AG04449 (cell line): ENCODE data around the gene SNCAIP.

Experiments
- CTCF ChIA-PET: fragments of 350-600 bp; formaldehyde crosslinking; extraction: SDS; loops from one replicate; lab custom pipeline; 2021; ENCODE audit warnings: antibody characterized with exemption; lab: Yijun Ruan, JAX
- POLR2A ChIA-PET: fragments of 400-600, 350-600 bp; formaldehyde crosslinking; extraction: SDS; loops from one replicate; lab custom pipeline; 2020; ENCODE audit warnings: antibody characterized with exemption, inconsistent platforms; lab: Yijun Ruan, JAX
- DNase-seq: peaks from one replicate; pipeline ENCODE4 v3.0.0-alpha.2; 2010; ENCODE audit warnings: low read depth, low spot score
- H3K4me3 ChIP-seq: 2 replicates; pipeline ENCODE4 v1.5.1; 2011; ENCODE audit warnings: low read depth, mild to moderate bottlenecking, control low read depth, low read length
- TF ChIP-seq, protein P1 (sequence below): IDR thresholded peaks from one replicate; pipeline ENCODE4 v1.5.1; 2011; ENCODE audit warnings: mild to moderate bottlenecking, moderate library complexity, low read length, control low read depth, inconsistent platforms; ENCODE audit not compliant: insufficient read depth; ENCODE audit errors: missing control alignments

The SNCAIP gene

DNA sequence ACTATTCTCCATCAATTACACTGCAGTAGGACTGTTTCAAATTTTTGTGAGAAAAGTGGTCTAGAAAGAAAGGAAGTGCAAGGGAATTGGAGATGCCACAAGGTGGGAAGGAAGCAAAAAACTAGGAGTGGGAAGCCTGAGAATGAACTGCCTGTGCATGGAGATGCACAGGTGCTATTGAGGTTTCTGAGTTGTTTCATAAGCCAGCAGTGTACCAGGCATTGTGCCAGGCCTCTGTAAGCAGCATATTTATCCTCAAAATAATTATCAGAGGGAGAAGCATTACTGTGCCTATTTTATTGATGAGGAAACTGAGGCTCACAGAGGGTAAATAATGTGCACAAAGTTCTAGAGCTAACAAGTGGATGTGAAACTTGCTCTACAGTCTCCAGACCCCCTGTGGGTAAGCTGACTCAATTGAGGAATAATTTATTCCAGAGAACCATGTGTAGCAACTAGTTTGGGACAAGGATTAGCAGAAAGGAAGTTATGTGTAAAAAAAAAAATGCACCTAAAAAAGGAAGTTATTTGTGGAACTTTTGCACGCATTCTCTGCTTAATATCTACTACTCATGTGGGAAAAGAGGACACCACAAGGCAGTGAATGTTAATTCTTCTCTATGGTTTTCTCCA, 96.7 kb downstream of the SNCAIP start:
- no peak for DNase-seq
- CTCF ChIA-PET: no interaction called here
- POLR2A ChIA-PET: no interaction called here
- TF ChIP-seq, protein P1, sequence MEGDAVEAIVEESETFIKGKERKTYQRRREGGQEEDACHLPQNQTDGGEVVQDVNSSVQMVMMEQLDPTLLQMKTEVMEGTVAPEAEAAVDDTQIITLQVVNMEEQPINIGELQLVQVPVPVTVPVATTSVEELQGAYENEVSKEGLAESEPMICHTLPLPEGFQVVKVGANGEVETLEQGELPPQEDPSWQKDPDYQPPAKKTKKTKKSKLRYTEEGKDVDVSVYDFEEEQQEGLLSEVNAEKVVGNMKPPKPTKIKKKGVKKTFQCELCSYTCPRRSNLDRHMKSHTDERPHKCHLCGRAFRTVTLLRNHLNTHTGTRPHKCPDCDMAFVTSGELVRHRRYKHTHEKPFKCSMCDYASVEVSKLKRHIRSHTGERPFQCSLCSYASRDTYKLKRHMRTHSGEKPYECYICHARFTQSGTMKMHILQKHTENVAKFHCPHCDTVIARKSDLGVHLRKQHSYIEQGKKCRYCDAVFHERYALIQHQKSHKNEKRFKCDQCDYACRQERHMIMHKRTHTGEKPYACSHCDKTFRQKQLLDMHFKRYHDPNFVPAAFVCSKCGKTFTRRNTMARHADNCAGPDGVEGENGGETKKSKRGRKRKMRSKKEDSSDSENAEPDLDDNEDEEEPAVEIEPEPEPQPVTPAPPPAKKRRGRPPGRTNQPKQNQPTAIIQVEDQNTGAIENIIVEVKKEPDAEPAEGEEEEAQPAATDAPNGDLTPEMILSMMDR: no peak
- H3K4me3 ChIP-seq: no peak overlapping the region

GRCh38 chr5:122412966-122413365, 100.9 kb downstream of the SNCAIP start:
- no peak overlapping the region for H3K4me3 ChIP-seq
- CTCF ChIA-PET: interaction anchor here (6.5 kb wide), 1 partner anchor 217 kb away, joined by 101 read pairs; no protein-coding TSS in a partner anchor
- DNase-seq: no peak
- POLR2A ChIA-PET: no interaction called here
- TF ChIP-seq, protein P1: no peak

GRCh38 chr5:122413722-122414121, 101.7 kb downstream of the SNCAIP start:
- no peak for DNase-seq
- CTCF ChIA-PET: interaction anchor here (6.5 kb wide), 1 partner anchor 217 kb away, joined by 101 read pairs; no protein-coding TSS in a partner anchor
- no peak overlapping the region for H3K4me3 ChIP-seq
- TF ChIP-seq, protein P1: no peak
- POLR2A ChIA-PET: no interaction called here

DNA sequence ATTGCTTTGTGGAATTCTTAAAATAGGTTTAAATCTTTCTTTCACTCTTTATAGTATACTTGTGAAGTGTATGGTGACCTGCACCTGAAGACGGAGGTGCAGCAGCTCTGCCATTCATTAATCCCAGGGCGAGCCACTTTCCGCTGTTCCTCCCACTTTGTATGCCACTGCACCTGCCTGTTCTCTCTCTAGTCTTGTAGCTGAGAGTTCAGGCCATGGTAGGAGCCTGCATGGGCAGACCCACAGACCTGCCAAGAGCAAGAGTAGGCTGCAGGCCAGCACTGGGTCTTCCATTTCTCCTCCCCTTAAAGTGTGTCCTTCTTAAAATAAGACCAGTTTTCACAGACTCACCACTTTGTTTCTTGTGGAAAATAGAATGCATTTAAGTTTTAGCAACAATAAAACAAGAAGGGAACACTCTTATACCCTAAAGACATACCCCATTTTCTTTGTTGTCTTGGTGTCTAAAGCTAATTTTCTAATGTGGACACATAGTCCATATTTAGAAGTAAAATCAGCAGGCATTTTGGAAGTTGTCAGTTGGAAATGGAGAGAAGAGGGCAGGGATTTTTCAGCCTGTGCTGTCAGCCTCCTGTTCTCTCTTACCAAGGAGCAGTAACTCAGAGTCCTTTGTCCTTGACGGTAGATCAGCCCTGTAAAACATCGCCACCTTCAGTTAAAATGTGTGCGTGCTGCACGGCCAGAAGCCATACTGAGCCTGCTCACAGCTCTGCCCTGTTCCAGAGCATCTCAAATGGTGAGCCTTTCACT, 103.2 kb downstream of the SNCAIP start:
- H3K4me3 ChIP-seq: no peak overlapping the region
- ChIA-PET CTCF (interaction anchor here (0.9 to 6.5 kb wide), 11 partner anchors 8 to 259 kb away, joined by 3 to 101 read pairs (median 5); no protein-coding TSS in a partner anchor), POLR2A (interaction anchor here (0.7 kb wide), 1 partner anchor 24 kb away, joined by 4 read pairs; no protein-coding TSS in a partner anchor)
- TF ChIP-seq, protein P1: peak; percentile 78
- peak; percentile 24 for DNase-seq

DNA sequence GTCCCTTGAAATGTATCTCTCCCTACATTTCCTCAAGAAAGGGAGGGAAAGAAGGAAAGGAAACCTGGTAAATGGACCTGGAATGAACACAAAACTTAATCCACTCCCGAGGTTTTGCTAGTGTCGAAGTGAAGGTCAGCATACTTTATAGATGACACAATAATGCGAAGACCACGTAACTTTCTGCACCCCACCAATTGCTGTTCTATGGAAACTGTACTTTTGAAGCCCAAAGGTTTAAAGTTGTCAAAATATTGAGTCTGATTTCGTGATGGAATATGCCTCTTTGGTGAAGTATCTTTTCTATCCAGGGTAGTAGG, 103.7 kb downstream of the SNCAIP start:
- TF ChIP-seq, protein P1: no peak
- H3K4me3 ChIP-seq: no peak overlapping the region

More for the DNA sequence above, 103.7 kb downstream of the SNCAIP start:
- ChIA-PET CTCF (interaction anchor here (1.0 to 6.5 kb wide), 9 partner anchors 8 to 259 kb away, joined by 3 to 101 read pairs (median 6); no protein-coding TSS in a partner anchor), POLR2A (no interaction called here)
- DNase-seq: no peak
